ENCODE results near the gene ZNF573. TPM values are rescaled to one million over a fixed set of nuclear protein-coding genes. Genes with fewer than 3 reads are reported as not detected.
"Not testable (repeated sequence)": the region's sequence is repeated elsewhere in the genome, so short reads cannot be mapped to it uniquely, and the experiment has no call there.

The ZNF573 gene
- total RNA-seq, 1 donor from 2014 or later = 12.2 TPM

GRCh38 chr19:37803249-37803840 lies 24.0 kb upstream of the ZNF573 start:
- TF ChIP-seq CTCF (IDR thresholded peaks at IDR 0.05; ENCODE audit: partially characterized antibody, unreplicated experiment) = no peak
- no peak for DNase-seq
- H3K4me3 Mint-ChIP-seq (ENCODE audit: unreplicated experiment) = no peak overlapping the region
- peaks cover 9% of the 10 kb centered on the region for H3K9me3 Mint-ChIP-seq (ENCODE audit: unreplicated experiment)
- no peak overlapping the region for H3K27ac Mint-ChIP-seq (ENCODE audit: unreplicated experiment)
- H3K4me1 Mint-ChIP-seq (ENCODE audit: low read depth, unreplicated experiment) = no peaks in the 10 kb centered on the region
- H3K27me3 Mint-ChIP-seq (ENCODE audit: unreplicated experiment) = peaks cover 2% of the 10 kb centered on the region
- H3K36me3 Mint-ChIP-seq (ENCODE audit: unreplicated experiment) = peaks cover 42% of the 10 kb centered on the region

GRCh38 chr19:37790244-37790925 lies 11.0 kb upstream of the ZNF573 start:
- H3K27ac Mint-ChIP-seq (ENCODE audit: unreplicated experiment) = no peak overlapping the region
- DNase-seq = no peak
- no peak for TF ChIP-seq CTCF (IDR thresholded peaks at IDR 0.05; ENCODE audit: partially characterized antibody, unreplicated experiment)

GRCh38 chr19:37778613-37779126 lies 716 bp downstream of the ZNF573 start:
- peak overlapping the region; percentile 67 for H3K27ac Mint-ChIP-seq (ENCODE audit: unreplicated experiment)
- H3K9me3 Mint-ChIP-seq (ENCODE audit: unreplicated experiment) = peaks cover 4% of the 10 kb centered on the region
- no peak for TF ChIP-seq CTCF (IDR thresholded peaks at IDR 0.05; ENCODE audit: partially characterized antibody, unreplicated experiment)
- peaks cover 3% of the 10 kb centered on the region for H3K27me3 Mint-ChIP-seq (ENCODE audit: unreplicated experiment)
- H3K4me1 Mint-ChIP-seq (ENCODE audit: low read depth, unreplicated experiment) = no peaks in the 10 kb centered on the region
- peak overlapping the region; percentile 92 for H3K4me3 Mint-ChIP-seq (ENCODE audit: unreplicated experiment)
- H3K36me3 Mint-ChIP-seq (ENCODE audit: unreplicated experiment) = peaks cover 7% of the 10 kb centered on the region
- DNase-seq = no peak

More at GRCh38 chr19:37790244-37790925, 11.0 kb upstream of the ZNF573 start:
- H3K9me3 Mint-ChIP-seq (ENCODE audit: unreplicated experiment) = peaks cover 9% of the 10 kb centered on the region
- no peak overlapping the region for H3K4me3 Mint-ChIP-seq (ENCODE audit: unreplicated experiment)
- no peaks in the 10 kb centered on the region for H3K27me3 Mint-ChIP-seq (ENCODE audit: unreplicated experiment)
- H3K36me3 Mint-ChIP-seq (ENCODE audit: unreplicated experiment) = peaks cover 8% of the 10 kb centered on the region
- no peaks in the 10 kb centered on the region for H3K4me1 Mint-ChIP-seq (ENCODE audit: low read depth, unreplicated experiment)

- Mint-ChIP-seq H3K4me1 (ENCODE audit: low read depth, unreplicated experiment) (no peaks in the 10 kb centered on the region), H3K9me3 (ENCODE audit: unreplicated experiment) (no peaks in the 10 kb centered on the region), H3K36me3 (ENCODE audit: unreplicated experiment) (peaks cover 20% of the 10 kb centered on the region), H3K27ac (ENCODE audit: unreplicated experiment) (no peak overlapping the region), H3K4me3 (ENCODE audit: unreplicated experiment) (no peak overlapping the region), H3K27me3 (ENCODE audit: unreplicated experiment) (no peaks in the 10 kb centered on the region)
- DNase-seq = no peak
- TF ChIP-seq CTCF (IDR thresholded peaks at IDR 0.05; ENCODE audit: partially characterized antibody, unreplicated experiment) = no peak
Measured at GRCh38 chr19:37770985-37771384, 8.4 kb downstream of the ZNF573 start.

- Mint-ChIP-seq H3K27me3 (ENCODE audit: unreplicated experiment) (no peaks in the 10 kb centered on the region), H3K36me3 (ENCODE audit: unreplicated experiment) (peaks cover 15% of the 10 kb centered on the region), H3K9me3 (ENCODE audit: unreplicated experiment) (no peaks in the 10 kb centered on the region), H3K4me1 (ENCODE audit: low read depth, unreplicated experiment) (no peaks in the 10 kb centered on the region), H3K27ac (ENCODE audit: unreplicated experiment) (no peak overlapping the region), H3K4me3 (ENCODE audit: unreplicated experiment) (no peak overlapping the region)
- no peak for DNase-seq
- TF ChIP-seq CTCF (IDR thresholded peaks at IDR 0.05; ENCODE audit: partially characterized antibody, unreplicated experiment) = no peak
Measured at GRCh38 chr19:37763488-37763887, 15.9 kb downstream of the ZNF573 start.

GRCh38 chr19:37757683-37758082 lies 21.7 kb downstream of the ZNF573 start:
- not testable (repeated sequence) for H3K9me3 Mint-ChIP-seq (ENCODE audit: unreplicated experiment); H3K27me3 Mint-ChIP-seq (ENCODE audit: unreplicated experiment); H3K4me3 Mint-ChIP-seq (ENCODE audit: unreplicated experiment); H3K27ac Mint-ChIP-seq (ENCODE audit: unreplicated experiment); DNase-seq; H3K4me1 Mint-ChIP-seq (ENCODE audit: low read depth, unreplicated experiment); H3K36me3 Mint-ChIP-seq (ENCODE audit: unreplicated experiment)

Data from glutamatergic neuron (in vitro differentiated cells).